Muscle of leg (tissue), 11 donors: ENCODE data around the gene SAMD10. TPM values are rescaled to one million over a fixed set of nuclear protein-coding genes. Genes with fewer than 3 reads are reported as not detected.
"Not testable (repeated sequence)": the region's sequence is repeated elsewhere in the genome, so short reads cannot be mapped to it uniquely, and the experiment has no call there.

Experiments used
- DNase-seq: peaks from one replicate; pipeline ENCODE4 v3.0.0; 2013
- H3K27ac ChIP-seq: one replicate; pipeline ENCODE4 v1.5.1; 2013; ENCODE audit warnings: mild to moderate bottlenecking, low read length, control low read depth
- H3K27me3 ChIP-seq: one replicate; pipeline ENCODE4 v1.6.1; 2013; ENCODE audit warnings: low read length; ENCODE audit not compliant: control insufficient read depth, insufficient read depth
- H3K36me3 ChIP-seq: one replicate; pipeline ENCODE4 v1.6.1; 2013; ENCODE audit warnings: low read length; ENCODE audit not compliant: control insufficient read depth, insufficient read depth
- H3K4me1 ChIP-seq: one replicate; pipeline ENCODE4 v1.6.1; 2013; ENCODE audit warnings: low read length; ENCODE audit not compliant: control insufficient read depth, insufficient read depth
- H3K4me3 ChIP-seq: one replicate; pipeline ENCODE4 v1.5.1; 2013; ENCODE audit warnings: low read length, control low read depth
- H3K9me3 ChIP-seq: replicated peaks from 2 replicates; pipeline ENCODE4 v1.6.1; 2013; ENCODE audit warnings: low read depth, low read length; ENCODE audit not compliant: control insufficient read depth
- WGBS: methylation state at CpG from one replicate; pipeline ENCODE4 v1.1.5; 2013; ENCODE audit warnings: missing lambda C conversion rate; ENCODE audit not compliant: insufficient coverage; 5-methylcytosine and 5-hydroxymethylcytosine counted together
- polyA plus RNA-seq, 8 donors: library from polyadenylated mRNA; unstranded; fragments of 120-200 nt; gene quantifications; one replicate each; pipeline versions ENCODE4 v1.2.1 to v1.2.3, GENCODE V29; 2013; ENCODE audit warnings: inconsistent platforms in 1 of 8, low replicate concordance in 1 of 8; ENCODE audit not compliant: insufficient read length in 8 of 8, insufficient read depth in 1 of 8
- total RNA-seq: library from RNA; stranded (reverse); fragments of 120-200 nt; gene quantifications from one replicate; pipeline ENCODE4 v1.2.4, GENCODE V29; 2013

SAMD10 gene
- total and polyA plus RNA-seq, 9 donors = 1.5 to 4.4 (median 3.8) TPM

DNA sequence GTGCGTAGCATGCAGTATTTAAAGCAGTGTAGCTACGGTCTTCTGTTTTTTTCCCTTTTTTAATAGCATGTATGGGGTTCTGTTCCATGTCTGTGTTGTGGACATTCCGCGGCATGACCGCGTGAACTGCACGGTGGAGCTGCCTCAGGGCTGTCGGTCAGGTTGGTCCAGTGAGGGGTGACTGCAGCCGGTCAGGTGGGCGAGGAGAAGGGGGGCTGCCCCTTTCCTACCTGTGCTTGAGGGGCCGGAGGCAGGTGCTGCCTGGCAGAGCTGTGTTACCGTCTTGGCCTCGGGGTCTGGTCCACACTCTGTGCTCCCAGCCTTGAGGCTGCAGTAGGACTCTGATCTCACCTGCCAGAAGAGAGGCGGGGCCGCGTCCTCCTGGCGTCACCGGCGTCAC is 47.7 kb downstream of the SAMD10 start:
- WGBS = 97% methylated on average over 10 of the region's 19 CpGs
- Histone ChIP-seq H3K4me3 (no peak overlapping the region), H3K36me3 (peaks cover 72% of the 10 kb centered on the region), H3K9me3 (no peaks in the 10 kb centered on the region), H3K4me1 (no peaks in the 10 kb centered on the region), H3K27ac (no peak overlapping the region), H3K27me3 (no peaks in the 10 kb centered on the region)
- no peak for DNase-seq

- Histone ChIP-seq H3K4me1 (no peaks in the 10 kb centered on the region), H3K27ac (no peak overlapping the region), H3K4me3 (no peak overlapping the region), H3K9me3 (no peaks in the 10 kb centered on the region), H3K36me3 (peaks cover 74% of the 10 kb centered on the region), H3K27me3 (no peaks in the 10 kb centered on the region)
- DNase-seq = no peak
- WGBS = 85% methylated on average over 37 of the region's 37 CpGs
Observed at GRCh38 chr20:63930971-63931553, 48.4 kb downstream of the SAMD10 start.

- not testable (repeated sequence) for H3K27ac ChIP-seq, H3K4me1 ChIP-seq, H3K27me3 ChIP-seq, DNase-seq, H3K4me3 ChIP-seq, H3K9me3 ChIP-seq
- WGBS = 96% methylated on average over 30 of the region's 31 CpGs
- H3K36me3 ChIP-seq = peaks cover 59% of the 10 kb centered on the region
Observed at GRCh38 chr20:63929473-63929883, 50.0 kb downstream of the SAMD10 start.

GRCh38 chr20:63929071-63929470 is 50.4 kb downstream of the SAMD10 start:
- Histone ChIP-seq H3K27me3 (no peaks in the 10 kb centered on the region), H3K27ac (no peak overlapping the region), H3K9me3 (no peaks in the 10 kb centered on the region), H3K4me1 (no peaks in the 10 kb centered on the region), H3K36me3 (peaks cover 58% of the 10 kb centered on the region), H3K4me3 (no peak overlapping the region)
- DNase-seq = no peak
- 95% methylated on average over 26 of the region's 26 CpGs for WGBS

- no peak overlapping the region for H3K27ac ChIP-seq
- no peaks in the 10 kb centered on the region for H3K27me3 ChIP-seq
- no peaks in the 10 kb centered on the region for H3K9me3 ChIP-seq
- peaks cover 45% of the 10 kb centered on the region for H3K36me3 ChIP-seq
- no peak for DNase-seq
- no peaks in the 10 kb centered on the region for H3K4me1 ChIP-seq
- WGBS = 69% methylated on average over 8 of the region's 8 CpGs
- H3K4me3 ChIP-seq = no peak overlapping the region
Observed at GRCh38 chr20:63926298-63926697, 53.1 kb downstream of the SAMD10 start.

- Histone ChIP-seq H3K4me1 (no peaks in the 10 kb centered on the region), H3K27me3 (no peaks in the 10 kb centered on the region), H3K27ac (no peak overlapping the region), H3K9me3 (no peaks in the 10 kb centered on the region), H3K36me3 (peaks cover 37% of the 10 kb centered on the region), H3K4me3 (no peak overlapping the region)
- no peak for DNase-seq
- WGBS = no CpG with 5 or more reads among the region's 9 CpGs
Observed at GRCh38 chr20:63924241-63924640, 55.2 kb downstream of the SAMD10 start.

Other genes starting within 250 kb of the SAMD10 start
- gene LIME1, start 243.0 kb downstream of the SAMD10 start, total RNA-seq = 6.4 TPM
- 1 to 10 TPM; 2.5 to 8.1 (median 4.8) TPM for gene LIME1, start 243.0 kb downstream of the SAMD10 start, polyA plus RNA-seq
- 58.2 TPM for gene SLC2A4RG, start 239.9 kb downstream of the SAMD10 start, total RNA-seq
- gene SLC2A4RG, start 239.9 kb downstream of the SAMD10 start, polyA plus RNA-seq = 100 to 1,000 TPM; 112 to 160 (median 133) TPM
- 20.7 TPM for gene ZBTB46, start 148.4 kb downstream of the SAMD10 start, total RNA-seq
- gene ZBTB46, start 148.4 kb downstream of the SAMD10 start, polyA plus RNA-seq = 10 to 100 TPM; 14.2 to 20.9 (median 18.2) TPM
- gene ABHD16B, start 118.1 kb downstream of the SAMD10 start, total RNA-seq = not detected
- gene ABHD16B, start 118.1 kb downstream of the SAMD10 start, polyA plus RNA-seq = not detected
- gene TPD52L2, start 114.4 kb downstream of the SAMD10 start, total RNA-seq = 48.9 TPM
- 10 to 100 TPM; 69.0 to 86.7 (median 79.4) TPM for gene TPD52L2, start 114.4 kb downstream of the SAMD10 start, polyA plus RNA-seq
- gene DNAJC5, start 84.5 kb downstream of the SAMD10 start, total RNA-seq = 29.7 TPM
- gene DNAJC5, start 84.5 kb downstream of the SAMD10 start, polyA plus RNA-seq = 10 to 100 TPM; 26.8 to 37.9 (median 32.4) TPM
- 24.8 TPM for gene UCKL1, start 23.2 kb downstream of the SAMD10 start, total RNA-seq
- 10 to 100 TPM; 31.2 to 56.5 (median 44.5) TPM for gene UCKL1, start 23.2 kb downstream of the SAMD10 start, polyA plus RNA-seq
- 15.5 TPM for gene ZNF512B, start 9.7 kb downstream of the SAMD10 start, total RNA-seq
- 10 to 100 TPM; 20.1 to 34.0 (median 28.0) TPM for gene ZNF512B, start 9.7 kb downstream of the SAMD10 start, polyA plus RNA-seq
- 42.8 TPM for gene PRPF6, start 1.5 kb upstream of the SAMD10 start, total RNA-seq
- gene PRPF6, start 1.5 kb upstream of the SAMD10 start, polyA plus RNA-seq = 10 to 100 TPM; 50.5 to 64.4 (median 57.9) TPM
- gene C20orf204, start 56.5 kb upstream of the SAMD10 start, total RNA-seq = 0.84 TPM
- gene C20orf204, start 56.5 kb upstream of the SAMD10 start, polyA plus RNA-seq = 1 to 10 TPM in 3 of 8 donors, under 1 TPM in 5; 0.52 to 1.5 (median 0.94) TPM
- 2.2 TPM for gene SOX18, start 70.0 kb upstream of the SAMD10 start, total RNA-seq
- gene SOX18, start 70.0 kb upstream of the SAMD10 start, polyA plus RNA-seq = 10 to 100 TPM in 6 of 8 donors, 1 to 10 TPM in 2; 8.7 to 15.7 (median 11.2) TPM
- 24.6 TPM for gene TCEA2, start 83.6 kb upstream of the SAMD10 start, total RNA-seq
- 10 to 100 TPM; 43.1 to 60.1 (median 46.9) TPM for gene TCEA2, start 83.6 kb upstream of the SAMD10 start, polyA plus RNA-seq
- 5.2 TPM for gene RGS19, start 99.9 kb upstream of the SAMD10 start, total RNA-seq
- 10 to 100 TPM in 1 of 8 donors, 1 to 10 TPM in 7; 4.9 to 10.4 (median 7.2) TPM for gene RGS19, start 99.9 kb upstream of the SAMD10 start, polyA plus RNA-seq
- 0.93 TPM for gene OPRL1, start 100.4 kb upstream of the SAMD10 start, total RNA-seq
- 1 to 10 TPM in 6 of 8 donors, under 1 TPM in 2; 0.93 to 1.4 (median 1.3) TPM for gene OPRL1, start 100.4 kb upstream of the SAMD10 start, polyA plus RNA-seq
- gene LKAAEAR1, start 104.8 kb upstream of the SAMD10 start, total RNA-seq = 0.27 TPM
- under 1 TPM in 3 of 8 donors, not detected in 5; 0.27 to 0.28 (median 0.27) TPM for gene LKAAEAR1, start 104.8 kb upstream of the SAMD10 start, polyA plus RNA-seq
- not detected for gene NPBWR2, start 127.9 kb upstream of the SAMD10 start, total RNA-seq
- gene NPBWR2, start 127.9 kb upstream of the SAMD10 start, polyA plus RNA-seq = not detected
- gene MYT1, start 184.8 kb upstream of the SAMD10 start, total RNA-seq = 0.09 TPM
- gene MYT1, start 184.8 kb upstream of the SAMD10 start, polyA plus RNA-seq = under 1 TPM; 0.04 to 0.30 (median 0.09) TPM